Suprapubic skin (tissue), 4 donors: ENCODE results near the gene BNIP5. TPM values are rescaled to one million over a fixed set of nuclear protein-coding genes. Genes with fewer than 3 reads are reported as not detected.

Experiments used
- DNase-seq, 2 donors: peaks; one replicate each; pipeline ENCODE4 v3.0.0-alpha.2; 2019; ENCODE audit warnings: low spot score in 2 of 2
- H3K27ac ChIP-seq: fragments of 200-600 bp; sonication (generic); one replicate; pipeline ENCODE4 v1.5.1; 2019
- H3K27me3 ChIP-seq: fragments of 200-600 bp; sonication (generic); one replicate; pipeline ENCODE4 v1.5.1; 2019
- H3K36me3 ChIP-seq: fragments of 200-600 bp; sonication (generic); one replicate; pipeline ENCODE4 v1.5.1; 2019
- H3K4me1 ChIP-seq: fragments of 200-600 bp; sonication (generic); one replicate; pipeline ENCODE4 v1.5.1; 2019
- H3K4me3 ChIP-seq: fragments of 200-600 bp; sonication (generic); one replicate; pipeline ENCODE4 v1.5.1; 2019; ENCODE audit warnings: mild to moderate bottlenecking
- H3K9me3 ChIP-seq: fragments of 200-600 bp; sonication (generic); one replicate; pipeline ENCODE4 v1.5.1; 2019
- EP300 ChIP-seq: sonication (generic); formaldehyde crosslinking; IDR thresholded peaks from one replicate; pipeline ENCODE4 v1.6.1; 2017; ENCODE audit warnings: antibody characterized with exemption
- POLR2A ChIP-seq, 2 donors: fragments of 450-650 bp; IDR thresholded peaks; one replicate each; pipeline ENCODE4 v1.6.1; 2017; ENCODE audit warnings: antibody characterized with exemption in 2 of 2, mild to moderate bottlenecking in 2 of 2, moderate library complexity in 2 of 2
- POLR2AphosphoS5 ChIP-seq, 3 donors: sonication (generic); formaldehyde crosslinking; IDR thresholded peaks; one replicate each; pipeline ENCODE4 v1.6.1; 2017; ENCODE audit warnings: antibody characterized with exemption in 3 of 3
- WGBS: methylation state at CpG from one replicate; pipeline ENCODE4 v1.1.5; 2018; 5-methylcytosine and 5-hydroxymethylcytosine counted together
- total RNA-seq, 4 donors: library from RNA; depleted of rRNA; stranded (reverse); fragments of >200 nt; gene quantifications; one replicate each; pipeline ENCODE4 v1.1.0, GENCODE V29; 2016
- TF ChIP-seq, protein P1 (sequence below), 2 donors: fragments of 200-600 bp in 1 of 2; fragments of 450-650 bp in 1 of 2; sonication (generic) in 1 of 2; IDR thresholded peaks; one replicate each; pipeline ENCODE4 v1.5.1; 2016 to 2019; ENCODE audit warnings: antibody characterized with exemption in 2 of 2, mild to moderate bottlenecking in 1 of 2, moderate library complexity in 1 of 2

The BNIP5 gene
- total RNA-seq, 4 donors from 2014 or later, result 0.11 TPM; not detected in 3

DNA sequence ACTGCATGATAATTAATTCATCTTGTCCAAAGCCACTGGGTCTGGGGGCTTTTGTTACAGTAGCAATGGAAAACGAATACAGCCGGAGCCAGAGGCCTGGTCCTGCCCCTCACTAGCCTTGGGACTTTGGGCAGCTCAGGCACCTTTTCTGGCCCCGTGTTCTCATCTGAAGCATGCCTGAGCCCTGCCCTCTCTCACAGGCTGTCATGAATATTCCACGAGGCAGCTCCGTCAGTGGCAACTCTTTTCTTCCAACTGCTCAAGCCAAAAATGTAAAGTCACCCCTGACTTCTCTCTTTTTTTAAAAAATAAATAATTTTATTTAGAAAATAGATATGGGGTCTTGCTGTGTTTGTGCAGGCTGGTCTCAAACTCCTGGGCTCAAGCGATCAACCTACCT, 5.3 kb downstream of the BNIP5 start:
- Histone ChIP-seq H3K4me1 (peaks cover 13% of the 10 kb centered on the region), H3K36me3 (no peaks in the 10 kb centered on the region), H3K27me3 (peaks cover 34% of the 10 kb centered on the region), H3K27ac (no peak overlapping the region), H3K9me3 (no peaks in the 10 kb centered on the region), H3K4me3 (no peak overlapping the region)
- no peak for TF ChIP-seq POLR2AphosphoS5 (IDR thresholded peaks at IDR 0.05)
- TF ChIP-seq EP300, result no peak
- TF ChIP-seq, protein P1, sequence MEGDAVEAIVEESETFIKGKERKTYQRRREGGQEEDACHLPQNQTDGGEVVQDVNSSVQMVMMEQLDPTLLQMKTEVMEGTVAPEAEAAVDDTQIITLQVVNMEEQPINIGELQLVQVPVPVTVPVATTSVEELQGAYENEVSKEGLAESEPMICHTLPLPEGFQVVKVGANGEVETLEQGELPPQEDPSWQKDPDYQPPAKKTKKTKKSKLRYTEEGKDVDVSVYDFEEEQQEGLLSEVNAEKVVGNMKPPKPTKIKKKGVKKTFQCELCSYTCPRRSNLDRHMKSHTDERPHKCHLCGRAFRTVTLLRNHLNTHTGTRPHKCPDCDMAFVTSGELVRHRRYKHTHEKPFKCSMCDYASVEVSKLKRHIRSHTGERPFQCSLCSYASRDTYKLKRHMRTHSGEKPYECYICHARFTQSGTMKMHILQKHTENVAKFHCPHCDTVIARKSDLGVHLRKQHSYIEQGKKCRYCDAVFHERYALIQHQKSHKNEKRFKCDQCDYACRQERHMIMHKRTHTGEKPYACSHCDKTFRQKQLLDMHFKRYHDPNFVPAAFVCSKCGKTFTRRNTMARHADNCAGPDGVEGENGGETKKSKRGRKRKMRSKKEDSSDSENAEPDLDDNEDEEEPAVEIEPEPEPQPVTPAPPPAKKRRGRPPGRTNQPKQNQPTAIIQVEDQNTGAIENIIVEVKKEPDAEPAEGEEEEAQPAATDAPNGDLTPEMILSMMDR (IDR thresholded peaks at IDR 0.05), result no peak
- TF ChIP-seq POLR2A (IDR thresholded peaks at IDR 0.05), result no peak
- DNase-seq, result no peak
- 88% methylated on average over 6 of the region's 6 CpGs for WGBS

DNA sequence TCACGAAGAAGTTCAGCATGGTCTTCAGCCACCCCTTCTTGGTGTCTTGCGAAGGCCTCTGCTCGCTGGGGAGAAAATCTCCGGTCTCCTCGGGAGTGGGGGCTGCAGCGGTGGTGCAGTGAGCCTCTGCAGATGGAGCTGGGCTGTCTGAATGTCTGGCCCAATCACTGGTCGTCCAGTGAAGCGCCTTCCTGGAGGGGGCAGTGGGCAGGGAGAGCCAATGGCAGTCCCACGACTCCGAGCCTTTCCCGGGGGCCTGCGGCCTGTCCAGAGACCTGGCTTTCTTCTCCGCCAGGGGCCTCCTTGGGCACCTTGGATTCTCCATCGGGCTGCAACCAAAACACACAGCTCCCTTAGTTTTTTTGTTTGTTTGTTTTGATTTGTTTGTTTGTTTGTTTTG, 6.3 kb downstream of the BNIP5 start:
- TF ChIP-seq EP300, result no peak
- no peak for TF ChIP-seq POLR2A (IDR thresholded peaks at IDR 0.05)
- TF ChIP-seq, protein P1 (IDR thresholded peaks at IDR 0.05), result no peak
- no peak for TF ChIP-seq POLR2AphosphoS5 (IDR thresholded peaks at IDR 0.05)
- no peaks in the 10 kb centered on the region for H3K36me3 ChIP-seq
- WGBS, result 89% methylated on average over 11 of the region's 14 CpGs
- peaks cover 34% of the 10 kb centered on the region for H3K27me3 ChIP-seq
- no peaks in the 10 kb centered on the region for H3K9me3 ChIP-seq
- no peak for DNase-seq
- H3K4me3 ChIP-seq, result no peak overlapping the region
- peaks cover 13% of the 10 kb centered on the region for H3K4me1 ChIP-seq
- H3K27ac ChIP-seq, result no peak overlapping the region

DNA sequence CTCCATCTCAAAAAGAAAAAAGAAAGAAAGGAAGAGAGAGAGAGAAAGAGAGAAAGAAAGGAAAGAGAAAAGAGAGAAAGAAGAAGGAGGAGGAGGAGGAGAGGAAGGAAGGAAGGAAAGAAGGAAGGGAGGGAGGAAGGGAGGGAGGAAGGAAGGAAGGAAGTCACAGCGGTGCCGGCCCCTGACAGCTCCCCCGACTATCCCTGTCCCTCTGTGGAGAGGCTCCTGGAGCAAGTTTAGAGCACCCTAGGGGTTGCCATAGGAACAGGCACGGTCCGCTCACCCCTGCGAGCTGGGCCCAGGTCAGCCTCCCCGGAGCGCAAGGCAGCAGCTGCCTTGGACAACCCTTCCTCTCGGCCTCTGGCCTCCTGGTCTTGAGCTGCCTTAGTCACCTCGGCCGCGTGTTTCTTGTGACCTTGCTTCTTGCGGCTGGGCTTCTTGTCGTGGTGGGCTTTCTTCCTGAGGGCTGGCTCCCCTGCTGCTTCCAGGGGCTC, 6.8 kb downstream of the BNIP5 start:
- 76% methylated on average over 14 of the region's 14 CpGs for WGBS
- Histone ChIP-seq H3K36me3 (no peaks in the 10 kb centered on the region), H3K27me3 (peaks cover 30% of the 10 kb centered on the region), H3K9me3 (no peaks in the 10 kb centered on the region), H3K4me3 (no peak overlapping the region), H3K27ac (no peak overlapping the region), H3K4me1 (peaks cover 11% of the 10 kb centered on the region)
- no peak for DNase-seq
- TF ChIP-seq POLR2AphosphoS5 (IDR thresholded peaks at IDR 0.05), result no peak

DNA sequence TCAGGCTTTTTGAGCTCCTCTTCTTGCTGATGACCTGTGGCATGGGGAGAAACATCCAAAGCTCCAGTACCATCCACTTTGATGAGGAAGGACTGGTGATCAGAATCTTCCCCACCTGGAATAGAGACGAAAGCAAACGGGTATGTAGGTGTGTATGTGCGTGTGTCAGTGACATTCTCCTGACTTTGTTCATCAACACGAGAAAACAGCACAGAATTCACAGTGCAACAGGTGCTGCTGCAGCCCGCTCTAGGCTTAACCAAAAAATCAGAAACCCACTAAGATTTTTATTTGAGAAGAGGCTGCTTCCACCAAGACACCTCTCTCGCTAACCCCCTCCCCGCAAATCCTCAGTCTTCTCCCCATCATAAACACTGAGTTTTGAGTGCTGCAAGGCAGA, 8.1 kb downstream of the BNIP5 start:
- Histone ChIP-seq H3K4me3 (no peak overlapping the region), H3K4me1 (peaks cover 6% of the 10 kb centered on the region), H3K36me3 (no peaks in the 10 kb centered on the region), H3K27me3 (peaks cover 24% of the 10 kb centered on the region), H3K9me3 (no peaks in the 10 kb centered on the region), H3K27ac (no peak overlapping the region)
- no peak for DNase-seq
- TF ChIP-seq POLR2AphosphoS5 (IDR thresholded peaks at IDR 0.05) (no peak), EP300 (no peak), POLR2A (IDR thresholded peaks at IDR 0.05) (no peak)
- TF ChIP-seq, protein P1 (IDR thresholded peaks at IDR 0.05), result no peak
- 90% methylated on average over 7 of the region's 7 CpGs for WGBS

DNA sequence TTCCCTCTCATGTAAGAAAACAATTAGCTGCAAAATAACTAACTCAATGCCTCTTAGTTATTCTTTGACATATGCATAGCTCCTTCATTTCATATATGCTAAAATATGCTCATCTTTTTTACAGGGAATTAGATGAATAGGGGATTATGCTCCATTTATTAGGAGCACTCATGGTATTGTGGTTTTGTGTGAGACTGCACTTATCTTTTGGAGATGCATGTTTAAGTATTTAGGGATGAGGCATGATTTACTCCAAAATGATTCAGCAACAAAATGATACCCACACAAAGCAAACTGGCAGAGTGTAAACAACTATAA, 8.8 kb downstream of the BNIP5 start:
- peaks cover 24% of the 10 kb centered on the region for H3K27me3 ChIP-seq
- no peak overlapping the region for H3K4me3 ChIP-seq
- H3K36me3 ChIP-seq, result no peaks in the 10 kb centered on the region
- TF ChIP-seq EP300 (no peak), POLR2AphosphoS5 (IDR thresholded peaks at IDR 0.05) (no peak), POLR2A (IDR thresholded peaks at IDR 0.05) (no peak)
- TF ChIP-seq, protein P1 (IDR thresholded peaks at IDR 0.05), result no peak
- H3K9me3 ChIP-seq, result no peaks in the 10 kb centered on the region
- DNase-seq, result no peak
- no peak overlapping the region for H3K27ac ChIP-seq
- H3K4me1 ChIP-seq, result no peaks in the 10 kb centered on the region

DNA sequence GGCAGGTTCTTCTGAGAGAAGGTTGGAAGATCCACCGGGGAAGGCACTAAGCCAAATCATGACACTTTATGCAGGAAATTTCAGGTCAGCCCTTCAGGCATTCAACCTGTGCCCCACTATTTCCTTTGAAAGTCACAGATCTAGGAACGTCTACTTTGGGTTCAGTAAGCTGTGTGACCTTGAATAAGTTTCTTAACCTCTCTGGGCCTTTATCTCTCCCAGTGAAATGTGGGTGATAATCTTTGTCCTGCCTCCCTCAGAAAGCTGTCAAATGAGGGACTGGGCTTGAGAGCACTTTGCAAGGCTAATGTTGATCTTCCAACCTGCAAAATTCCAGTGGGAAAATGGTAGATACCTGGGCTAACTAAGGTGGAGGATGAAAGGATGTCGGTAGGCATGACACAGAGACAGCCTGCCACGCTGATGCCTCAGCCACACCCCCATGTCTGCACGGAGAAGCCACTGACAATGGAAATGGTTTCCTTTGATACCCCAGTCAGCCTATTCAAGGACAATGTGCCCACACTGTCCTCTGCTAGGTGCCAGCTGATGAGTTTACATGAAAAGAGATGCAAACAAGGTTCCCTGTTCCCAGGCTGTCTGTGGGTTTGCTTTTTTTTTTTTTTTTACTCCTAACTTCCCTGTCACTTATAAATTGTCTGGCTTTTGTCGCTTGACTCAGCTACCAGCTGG, 9.3 kb downstream of the BNIP5 start:
- peaks cover 20% of the 10 kb centered on the region for H3K27me3 ChIP-seq
- TF ChIP-seq POLR2AphosphoS5 (IDR thresholded peaks at IDR 0.05) (no peak), POLR2A (IDR thresholded peaks at IDR 0.05) (no peak), EP300 (no peak)
- TF ChIP-seq, protein P1 (IDR thresholded peaks at IDR 0.05), result no peak
- no peaks in the 10 kb centered on the region for H3K36me3 ChIP-seq
- no peak overlapping the region for H3K4me3 ChIP-seq
- no peaks in the 10 kb centered on the region for H3K4me1 ChIP-seq
- H3K27ac ChIP-seq, result no peak overlapping the region
- DNase-seq, result no peak
- 42% methylated on average over 6 of the region's 6 CpGs for WGBS
- no peaks in the 10 kb centered on the region for H3K9me3 ChIP-seq
